OCI-LY3 (cell line): ENCODE results near the gene APOBEC3H.

Experiments
- CTCF ChIP-seq: fragments of 200-600, 300-600 bp; sonication (generic); IDR thresholded peaks from 2 replicates; pipeline ENCODE4 v1.5.1; 2014; ENCODE audit warnings: antibody characterized with exemption, low read length, low read depth
- EZH2phosphoT487 ChIP-seq: fragments of 200-600 bp; shearing (Covaris generic); IDR thresholded peaks from 2 replicates; pipeline ENCODE4 v1.6.1; 2018; ENCODE audit warnings: antibody characterized with exemption, mixed run types, low read depth

DNA sequence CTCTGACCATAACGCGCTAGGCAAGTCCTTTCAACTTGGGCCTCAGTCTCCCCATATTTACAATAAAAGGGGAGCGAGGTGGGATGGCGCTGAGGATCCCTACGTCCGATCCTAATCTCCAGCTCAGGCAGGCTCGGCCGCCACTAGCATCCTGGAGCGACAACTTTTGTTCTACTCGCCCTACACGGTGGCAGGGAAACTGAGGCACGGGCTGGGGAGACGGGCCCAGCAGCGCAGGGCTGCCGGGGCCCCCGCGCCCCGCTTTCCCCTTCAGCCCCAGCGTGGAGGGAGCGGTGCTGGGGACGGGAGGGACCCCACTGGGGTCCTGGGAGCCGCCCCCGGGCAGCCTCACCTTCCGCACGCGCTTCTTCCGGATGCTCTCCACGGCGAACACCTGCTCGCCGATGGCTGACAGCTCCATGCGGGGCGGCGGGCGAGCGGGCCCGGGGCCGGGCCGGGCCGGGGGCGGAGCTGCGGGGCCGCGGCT, 55.0 kb downstream of the APOBEC3H start:
- TF ChIP-seq CTCF (no peak), EZH2phosphoT487 (no peak)
